ENCODE data around the gene LRFN2. TPM values are rescaled to one million over a fixed set of nuclear protein-coding genes. Genes with fewer than 3 reads are reported as not detected.

LRFN2 gene
- total and polyA plus RNA-seq, 2 of the 8 experiments (the other 6 are each of a cell fraction or from before 2014, with no cell fraction given), result 2.3 TPM

DNA sequence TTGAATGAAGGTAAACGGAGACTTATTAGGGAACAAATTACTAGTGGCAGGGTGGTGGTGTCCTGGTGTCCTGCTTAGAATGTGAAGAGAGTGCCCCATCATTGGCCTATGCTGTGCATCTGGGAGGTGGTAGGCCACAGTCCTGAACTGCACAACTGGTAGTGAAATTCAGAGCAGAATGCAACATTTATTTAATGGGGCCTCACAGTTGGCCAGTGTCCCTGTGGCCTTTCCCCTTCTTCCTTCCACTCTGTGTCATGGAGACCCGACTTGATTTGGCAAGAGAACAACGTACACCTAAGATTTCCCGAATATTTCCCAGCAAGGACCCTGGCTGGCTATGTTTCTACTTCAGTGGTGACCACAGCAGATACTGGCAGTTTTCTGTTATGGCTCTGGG is 206.9 kb downstream of the LRFN2 start:
- H3K9me3 ChIP-seq (ENCODE audit: insufficient read depth in 2 of 2, low read depth in 1 of 2, low read length in 1 of 2), result no peaks in the 10 kb centered on the region
- POLR2A ChIA-PET (ENCODE audit: partially characterized antibody), result no interaction called here
- H3K79me1 ChIP-seq (ENCODE audit: low read depth, low read length), result no peaks in the 10 kb centered on the region
- H3K4ac ChIP-seq (replicated peaks; ENCODE audit: insufficient read length, low read depth, low read length), result no peak overlapping the region
- H4K8ac ChIP-seq (ENCODE audit: extremely low read depth, insufficient read depth, low read length), result no peak overlapping the region
- no peak overlapping the region for H2BK12ac ChIP-seq (ENCODE audit: low read depth, low read length)
- CTCF ChIA-PET (ENCODE audit: partially characterized antibody), result interaction anchor here (0.6 to 1.1 kb wide), 2 partner anchors 14 to 56 kb away, joined by 3 to 5 read pairs; no protein-coding TSS in a partner anchor
- no peak overlapping the region for H3K4me3 ChIP-seq (ENCODE audit: extremely low read depth in 1 of 4, insufficient read depth in 2 of 4, low read depth in 3 of 4, low read length in 4 of 4)
- H3K56ac ChIP-seq (replicated peaks; ENCODE audit: insufficient read length, low read depth, low read length), result no peak overlapping the region
- no peak overlapping the region for H2BK120ac ChIP-seq (replicated peaks; ENCODE audit: low read depth, low read length)
- H3K14ac ChIP-seq (ENCODE audit: insufficient read length), result no peak overlapping the region
- H3K9ac ChIP-seq (replicated peaks in 1 of 4; ENCODE audit: extremely low read depth in 1 of 4, low read depth in 3 of 4, low read length in 3 of 4), result no peak overlapping the region
- H4K20me1 ChIP-seq (replicated peaks in 1 of 2; ENCODE audit: control insufficient read depth in 1 of 2, insufficient read depth in 2 of 2, low read length in 2 of 2), result no peaks in the 10 kb centered on the region
- DNase-seq (ENCODE audit: low read depth in 1 of 2, low spot score in 2 of 2) (peak in 1 of 2 experiments; percentile 20), FAIRE-seq (no peak)
- no peak overlapping the region for H3K18ac ChIP-seq (ENCODE audit: extremely low read depth, low read length)
- H3K27me3 ChIP-seq (replicated peaks in 1 of 4; ENCODE audit: control insufficient read depth in 3 of 4, extremely low read depth in 1 of 4, insufficient read depth in 3 of 4, low read length in 3 of 4), result no peaks in the 10 kb centered on the region; a peak in 1 of 7 replicates
- H2BK15ac ChIP-seq (ENCODE audit: low read length), result no peak overlapping the region
- no peak overlapping the region for H4K91ac ChIP-seq (replicated peaks; ENCODE audit: insufficient read length, low read length)
- no peaks in the 10 kb centered on the region for H3K4me1 ChIP-seq (replicated peaks in 1 of 4; ENCODE audit: control insufficient read depth in 3 of 4, insufficient read depth in 4 of 4, low read length in 3 of 4)
- 0 out of 2 replicates have a peak, but pooled peaks cover 1% of the 10 kb centered on the region for H3K23me2 ChIP-seq (ENCODE audit: low read depth, low read length)
- no peak overlapping the region for H2BK5ac ChIP-seq (ENCODE audit: low read depth, low read length)
- no peaks in the 10 kb centered on the region for H3K79me2 ChIP-seq (ENCODE audit: control insufficient read depth in 1 of 2, insufficient read depth in 2 of 2, low read length in 2 of 2)
- 92% methylated on average over 4 of the region's 4 CpGs; no CpG with 5 or more reads in 1 of the 2 experiments for WGBS, 2 experiments (ENCODE audit: extremely low coverage in 1 of 2, insufficient coverage in 1 of 2, insufficient read length in 1 of 2, insufficient replicate concordance in 2 of 2, low coverage in 1 of 2, low lambda C conversion rate in 2 of 2, missing lambda C conversion rate in 1 of 2)
- no peak overlapping the region for H2AFZ ChIP-seq (ENCODE audit: low read length)
- H2AK5ac ChIP-seq (ENCODE audit: low read depth, low read length), result no peak overlapping the region
- no peak overlapping the region for H2BK20ac ChIP-seq (ENCODE audit: low read length)
- H3K4me2 ChIP-seq (ENCODE audit: insufficient read depth in 1 of 2, low read depth in 2 of 2, low read length in 2 of 2), result no peak overlapping the region
- no peak overlapping the region for H4K5ac ChIP-seq (ENCODE audit: insufficient read length, low read depth, low read length)
- H3K36me3 ChIP-seq (ENCODE audit: control insufficient read depth in 2 of 4, insufficient read depth in 4 of 4, low read length in 3 of 4), result no peaks in the 10 kb centered on the region
- no peak overlapping the region for H3K23ac ChIP-seq (ENCODE audit: insufficient read length)
- no peak overlapping the region for H3K27ac ChIP-seq (ENCODE audit: low read depth, low read length)
- TF ChIP-seq CEBPB (IDR thresholded peaks at IDR 0.05; ENCODE audit: low read depth, low read length) (no peak), RFX5 (IDR thresholded peaks at IDR 0.05; ENCODE audit: borderline replicate concordance, low read depth, low read length) (no peak), EGR1 (IDR thresholded peaks at IDR 0.05; ENCODE audit: borderline replicate concordance, low read depth, low read length) (no peak), NRF1 (IDR thresholded peaks at IDR 0.05; ENCODE audit: low read depth, low read length) (no peak), SRF (IDR thresholded peaks at IDR 0.05; ENCODE audit: low read depth, low read length) (no peak), HDAC6 (IDR thresholded peaks at IDR 0.05; ENCODE audit: low read depth, low read length) (no peak), BCL11A (IDR thresholded peaks at IDR 0.05; ENCODE audit: low read depth in 2 of 2, low read length in 2 of 2) (no peak), SIN3A (conservative IDR thresholded peaks at IDR 0.05 in 1 of 2, IDR thresholded peaks at IDR 0.05 in 1 of 2; ENCODE audit: low read depth in 1 of 2, low read length in 2 of 2) (no peak), RAD21 (IDR thresholded peaks at IDR 0.05 in 1 of 2, conservative IDR thresholded peaks at IDR 0.05 in 1 of 2; ENCODE audit: low read depth in 2 of 2, low read length in 2 of 2) (no peak), POU5F1 (IDR thresholded peaks at IDR 0.05; ENCODE audit: low read depth, low read length) (no peak), CHD1 (IDR thresholded peaks at IDR 0.05; ENCODE audit: low read depth, low read length) (no peak)
- TF ChIP-seq, protein P1, sequence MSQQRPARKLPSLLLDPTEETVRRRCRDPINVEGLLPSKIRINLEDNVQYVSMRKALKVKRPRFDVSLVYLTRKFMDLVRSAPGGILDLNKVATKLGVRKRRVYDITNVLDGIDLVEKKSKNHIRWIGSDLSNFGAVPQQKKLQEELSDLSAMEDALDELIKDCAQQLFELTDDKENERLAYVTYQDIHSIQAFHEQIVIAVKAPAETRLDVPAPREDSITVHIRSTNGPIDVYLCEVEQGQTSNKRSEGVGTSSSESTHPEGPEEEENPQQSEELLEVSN (IDR thresholded peaks at IDR 0.05), result no peak

All from H1 (cell line).